H9 (cell line): ENCODE results near the gene EIF2AK2. TPM values are rescaled to one million over a fixed set of nuclear protein-coding genes. Genes with fewer than 3 reads are reported as not detected.

ENCODE experiments used
- DNase-seq: peaks from one replicate; pipeline ENCODE4 v3.0.0-alpha.2; 2017
- H2AFZ ChIP-seq: one replicate; pipeline ENCODE4 v1.6.1; 2013; ENCODE audit warnings: mild to moderate bottlenecking, low read length, control low read depth, moderate library complexity
- H2AK5ac ChIP-seq: 2 replicates; pipeline ENCODE4 v1.6.1; 2013; ENCODE audit warnings: low read length, control low read depth, mixed read lengths; ENCODE audit not compliant: insufficient read length
- H2BK120ac ChIP-seq: one replicate; pipeline ENCODE4 v1.6.1; 2013; ENCODE audit warnings: low read depth, mild to moderate bottlenecking, low read length, control low read depth, inconsistent platforms; ENCODE audit not compliant: poor library complexity, severe bottlenecking
- H2BK12ac ChIP-seq: 2 replicates; pipeline ENCODE4 v1.6.1; 2013; ENCODE audit warnings: low read length, control low read depth, mixed read lengths, low read depth; ENCODE audit not compliant: insufficient read length
- H2BK15ac ChIP-seq: 2 replicates; pipeline ENCODE4 v1.6.1; 2013; ENCODE audit warnings: low read depth, low read length, control low read depth
- H2BK20ac ChIP-seq: one replicate; pipeline ENCODE4 v1.6.1; 2013; ENCODE audit warnings: low read depth, mild to moderate bottlenecking, low read length, control low read depth, inconsistent platforms; ENCODE audit not compliant: poor library complexity, severe bottlenecking
- H2BK5ac ChIP-seq: 2 replicates; pipeline ENCODE4 v1.6.1; 2013; ENCODE audit warnings: low read length, control low read depth, mixed read lengths; ENCODE audit not compliant: insufficient read length
- H3K14ac ChIP-seq: 2 replicates; pipeline ENCODE4 v1.6.1; 2013; ENCODE audit warnings: low read length, control low read depth; ENCODE audit not compliant: insufficient read depth
- H3K18ac ChIP-seq: 2 replicates; pipeline ENCODE4 v1.6.1; 2013; ENCODE audit warnings: low read depth, mild to moderate bottlenecking, mixed read lengths, low read length, control low read depth; ENCODE audit not compliant: insufficient read length
- H3K23ac ChIP-seq: 2 replicates; pipeline ENCODE4 v1.6.1; 2013; ENCODE audit warnings: low read length, control low read depth, mixed read lengths, low read depth; ENCODE audit not compliant: insufficient read length
- H3K23me2 ChIP-seq: 2 replicates; pipeline ENCODE4 v1.6.1; 2013; ENCODE audit warnings: low read depth, mild to moderate bottlenecking, mixed read lengths, low read length, control low read depth; ENCODE audit not compliant: insufficient read length, poor library complexity, severe bottlenecking
- H3K27ac ChIP-seq: 2 replicates; pipeline ENCODE4 v1.5.1; 2013; ENCODE audit warnings: low read length, control low read depth, mixed read lengths, low read depth; ENCODE audit not compliant: insufficient read length
- H3K27me3 ChIP-seq: 2 replicates; pipeline ENCODE4 v1.6.1; 2013; ENCODE audit warnings: low read length, control low read depth, inconsistent platforms; ENCODE audit not compliant: insufficient read depth
- H3K4ac ChIP-seq: 2 replicates; pipeline ENCODE4 v1.6.1; 2013; ENCODE audit warnings: low read depth, mild to moderate bottlenecking, control low read depth, inconsistent platforms, low read length, moderate library complexity
- H3K4me1 ChIP-seq: 2 replicates; pipeline ENCODE4 v1.6.1; 2013; ENCODE audit warnings: low read length, control low read depth, inconsistent platforms; ENCODE audit not compliant: insufficient read depth
- H3K4me2 ChIP-seq: 2 replicates; pipeline ENCODE4 v1.6.1; 2013; ENCODE audit warnings: low read length, control low read depth, mixed read lengths; ENCODE audit not compliant: insufficient read length, insufficient read depth
- H3K56ac ChIP-seq: 2 replicates; pipeline ENCODE4 v1.6.1; 2013; ENCODE audit warnings: low read depth, mild to moderate bottlenecking, mixed read lengths, low read length, control low read depth; ENCODE audit not compliant: insufficient read length
- H3K79me1 ChIP-seq: 2 replicates; pipeline ENCODE4 v1.6.1; 2013; ENCODE audit warnings: low read depth, mild to moderate bottlenecking, moderate library complexity, low read length, control low read depth, inconsistent platforms; ENCODE audit not compliant: insufficient read depth, poor library complexity, severe bottlenecking
- H3K79me2 ChIP-seq: 2 replicates; pipeline ENCODE4 v1.6.1; 2013; ENCODE audit warnings: low read length, control low read depth, inconsistent platforms; ENCODE audit not compliant: insufficient read depth
- H3K9ac ChIP-seq: 2 replicates; pipeline ENCODE4 v1.6.1; 2013; ENCODE audit warnings: low read length, control low read depth, mixed read lengths; ENCODE audit not compliant: insufficient read length; ENCODE audit errors: extremely low read depth
- H3K9me3 ChIP-seq: one replicate; pipeline ENCODE4 v1.6.1; 2013; ENCODE audit warnings: low read depth, low read length, inconsistent platforms; ENCODE audit not compliant: control insufficient read depth
- H3T11ph ChIP-seq: one replicate; pipeline ENCODE4 v1.6.1; 2013; ENCODE audit warnings: mild to moderate bottlenecking, low read length, control low read depth, inconsistent platforms
- H4K20me1 ChIP-seq: one replicate; pipeline ENCODE4 v1.6.1; 2013; ENCODE audit not compliant: control insufficient read depth, insufficient read length, insufficient read depth
- H4K5ac ChIP-seq: 2 replicates; pipeline ENCODE4 v1.6.1; 2013; ENCODE audit warnings: low read depth, mild to moderate bottlenecking, mixed read lengths, low read length, control low read depth; ENCODE audit not compliant: insufficient read length
- H4K8ac ChIP-seq: replicated peaks from 2 replicates; pipeline ENCODE4 v1.6.1; 2013; ENCODE audit warnings: low read length, control low read depth, mixed read lengths, low read depth; ENCODE audit not compliant: insufficient read length
- H4K91ac ChIP-seq: 2 replicates; pipeline ENCODE4 v1.6.1; 2013; ENCODE audit warnings: low read depth, mild to moderate bottlenecking, moderate library complexity, mixed read lengths, low read length, control low read depth; ENCODE audit not compliant: insufficient read length
- H3K27ac Mint-ChIP-seq, 3 experiments: 2 replicates in 2 of 3; 3 replicates in 1 of 3; pipeline ENCODE4 v1.8.0; 2020 to 2021; ENCODE audit warnings: mixed read lengths in 3 of 3, mild to moderate bottlenecking in 1 of 3, moderate library complexity in 1 of 3
- H3K27me3 Mint-ChIP-seq: 2 replicates; pipeline ENCODE4 v1.8.0; 2021; ENCODE audit warnings: low read depth, mild to moderate bottlenecking, moderate library complexity, mixed read lengths
- H3K36me3 Mint-ChIP-seq, 3 experiments: 2 replicates in 2 of 3; 3 replicates in 1 of 3; pipeline ENCODE4 v1.8.0; 2020 to 2021; ENCODE audit warnings: low read depth in 3 of 3, mixed read lengths in 3 of 3; ENCODE audit not compliant: insufficient read depth in 1 of 3
- H3K4me1 Mint-ChIP-seq, 2 experiments: 2 replicates each; pipeline ENCODE4 v1.8.0; 2020; ENCODE audit warnings: mixed read lengths in 2 of 2
- H3K4me3 Mint-ChIP-seq, 2 experiments: 2 replicates in 1 of 2; 3 replicates in 1 of 2; pipeline ENCODE4 v1.8.0; 2020 to 2021; ENCODE audit warnings: mild to moderate bottlenecking in 2 of 2, mixed read lengths in 2 of 2, moderate library complexity in 1 of 2
- H3K9me3 Mint-ChIP-seq, 2 experiments: 2 replicates in 1 of 2; 3 replicates in 1 of 2; pipeline ENCODE4 v1.8.0; 2020; ENCODE audit warnings: mild to moderate bottlenecking in 2 of 2, mixed read lengths in 2 of 2, moderate library complexity in 1 of 2
- CTCF ChIP-seq: fragments of 200-600 bp; sonication (generic); conservative IDR thresholded peaks from 3 replicates; pipeline ENCODE4 v1.8.0; 2021; ENCODE audit warnings: antibody characterized with exemption, mild to moderate bottlenecking
- WGBS: extraction: QIAGEN DNeasy Blood & Tissue Kit; methylation state at CpG from one replicate; pipeline ENCODE4 v1.1.7; 2013; ENCODE audit warnings: missing lambda C conversion rate, low lambda C conversion rate, mixed read lengths; ENCODE audit not compliant: insufficient read length; ENCODE audit errors: extremely low coverage; 5-methylcytosine and 5-hydroxymethylcytosine counted together
- total RNA-seq: library from RNA; stranded (reverse); gene quantifications from 2 replicates; pipeline ENCODE4 v1.2.1, GENCODE V29; 2021

Gene EIF2AK2
- total RNA-seq, 1 experiment from 2014 or later: 55.7 TPM

DNA sequence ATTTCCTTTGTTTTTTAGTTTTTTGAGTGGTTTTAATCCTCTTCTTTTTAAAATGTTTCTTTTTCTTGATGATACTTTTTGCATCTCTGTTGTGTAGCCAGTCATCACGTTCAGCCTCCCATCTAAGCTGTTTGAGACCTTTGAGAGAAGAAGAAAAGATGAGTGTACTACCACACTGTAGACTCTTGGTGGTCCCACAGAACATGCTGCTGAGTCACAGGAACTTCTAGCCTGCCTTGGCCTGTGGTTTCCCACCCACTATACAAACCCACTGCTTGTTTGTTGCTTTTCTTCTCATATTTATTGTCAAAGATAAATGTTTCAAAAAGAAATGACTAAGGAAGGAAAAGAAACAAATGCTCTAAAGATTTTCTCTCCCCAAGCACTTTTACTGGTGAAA, 45.0 kb upstream of the EIF2AK2 start:
- H3K23me2 ChIP-seq: no peaks in the 10 kb centered on the region
- H3K14ac ChIP-seq: no peak overlapping the region
- no peak overlapping the region for H2BK15ac ChIP-seq
- peaks cover 47 to 52% of the 10 kb centered on the region in 2 experiments for H3K4me1 Mint-ChIP-seq
- H3K79me1 ChIP-seq: no peaks in the 10 kb centered on the region
- no peak overlapping the region for H3T11ph ChIP-seq
- peaks cover 47 to 59% (median 54%) of the 10 kb centered on the region in 3 experiments for H3K36me3 Mint-ChIP-seq
- no peak overlapping the region for H2BK120ac ChIP-seq
- no peak overlapping the region for H3K56ac ChIP-seq
- no peak overlapping the region for H4K8ac ChIP-seq
- peaks cover 3% of the 10 kb centered on the region; the same call in 1 of the 2 replicates for H3K4me1 ChIP-seq
- no peak overlapping the region for H3K23ac ChIP-seq
- DNase-seq: no peak
- peaks cover 2% of the 10 kb centered on the region; the same call in 1 of the 2 replicates for H3K79me2 ChIP-seq
- no peak overlapping the region for H2AK5ac ChIP-seq
- no peak overlapping the region for H2BK12ac ChIP-seq
- no peak overlapping the region for H3K18ac ChIP-seq
- no peak overlapping the region for H3K9ac ChIP-seq
- H3K27ac Mint-ChIP-seq: peak overlapping the region; percentile 4 to 94 (median 16); a peak in 5 of 7 replicates
- H2BK5ac ChIP-seq: no peak overlapping the region
- no peak overlapping the region for H2AFZ ChIP-seq
- no peak overlapping the region for H3K4me2 ChIP-seq
- no peak overlapping the region for H3K4ac ChIP-seq
- H3K4me3 Mint-ChIP-seq: no peak overlapping the region
- no peaks in the 10 kb centered on the region for H4K20me1 ChIP-seq
- no peaks in the 10 kb centered on the region for H3K27me3 Mint-ChIP-seq
- no peak for TF ChIP-seq CTCF
- no peak overlapping the region for H2BK20ac ChIP-seq
- H3K9me3 ChIP-seq: peaks cover 6% of the 10 kb centered on the region
- no peak overlapping the region for H4K91ac ChIP-seq
- peaks cover 19 to 23% of the 10 kb centered on the region in 2 experiments for H3K9me3 Mint-ChIP-seq
- no CpG with 5 or more reads among the region's 1 CpG for WGBS
- no peak overlapping the region for H3K27ac ChIP-seq
- no peaks in the 10 kb centered on the region for H3K27me3 ChIP-seq
- H4K5ac ChIP-seq: no peak overlapping the region
